HL-60 (cell line): ENCODE measurements around the gene ZNF254.

Experiments used
- DNase-seq, 2 experiments: peaks; one replicate each; pipeline ENCODE4 v3.0.0-alpha.2; 2010 to 2020; ENCODE audit warnings: low read depth in 1 of 2, low spot score in 1 of 2
- H3K27ac ChIP-seq: fragments of 250-450 bp; sonication (Bioruptor Pico); replicated peaks from 2 replicates; pipeline ENCODE4 v1.5.1; 2020; ENCODE audit warnings: mild to moderate bottlenecking, moderate library complexity
- H3K27me3 ChIP-seq: fragments of 250-450 bp; sonication (Bioruptor Pico); 2 replicates; pipeline ENCODE4 v1.5.1; 2021; ENCODE audit warnings: mild to moderate bottlenecking, moderate library complexity; ENCODE audit not compliant: insufficient read depth, poor library complexity, severe bottlenecking
- H3K4me3 ChIP-seq: replicated peaks from 2 replicates; pipeline ENCODE4 v1.5.1; 2011; ENCODE audit warnings: mild to moderate bottlenecking, control low read depth, low read length; ENCODE audit not compliant: insufficient read depth
- GABPA ChIP-seq: IDR thresholded peaks from 2 replicates; pipeline ENCODE4 v1.6.1; 2012; ENCODE audit warnings: low read depth
- POLR2AphosphoS5 ChIP-seq: IDR thresholded peaks from 2 replicates; pipeline ENCODE4 v1.6.1; 2012; ENCODE audit warnings: low read depth
- SPI1 ChIP-seq: IDR thresholded peaks from 2 replicates; pipeline ENCODE4 v1.6.1; 2012; ENCODE audit warnings: low read depth, mild to moderate bottlenecking, borderline replicate concordance
- TF ChIP-seq, protein P1 (sequence below): IDR thresholded peaks from one replicate; pipeline ENCODE4 v1.5.1; 2011; ENCODE audit warnings: low read length, control low read depth, inconsistent platforms; ENCODE audit not compliant: insufficient read depth
- TF ChIP-seq, protein P2 (sequence below): IDR thresholded peaks from 2 replicates; pipeline ENCODE4 v1.6.1; 2012; ENCODE audit warnings: low read depth; ENCODE audit not compliant: insufficient replicate concordance

The ZNF254 gene

DNA sequence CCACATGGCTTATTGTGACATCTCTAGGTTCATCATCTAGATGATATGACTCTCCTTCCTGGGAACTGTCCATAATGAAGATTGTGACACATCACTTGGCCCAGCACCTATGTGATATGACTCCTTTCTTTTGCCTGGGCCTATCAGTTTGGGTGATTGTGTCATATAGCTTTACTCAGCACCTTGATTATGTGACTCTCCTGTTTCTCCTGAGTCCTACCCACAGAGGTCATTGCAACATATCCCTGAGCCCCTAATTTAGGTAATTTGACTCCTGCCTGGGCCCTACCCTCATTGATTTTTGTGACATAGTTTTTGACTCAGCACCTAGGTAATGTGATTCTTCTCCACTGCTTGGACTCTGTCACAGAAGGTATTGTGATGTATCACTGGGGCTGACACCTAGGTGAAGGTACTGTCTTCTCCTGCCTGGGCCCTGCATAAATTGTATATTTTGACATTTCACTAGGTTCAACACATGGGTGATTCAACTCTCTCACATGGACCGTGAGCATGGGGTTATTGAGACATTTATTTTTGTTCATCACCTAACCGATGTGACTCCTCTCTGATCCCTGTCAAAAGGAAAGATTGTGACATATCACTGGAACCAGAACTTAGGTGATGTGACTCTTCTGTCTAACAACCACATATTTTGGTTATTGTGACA lies 26.2 kb upstream of the ZNF254 start:
- Histone ChIP-seq H3K27ac (no peak overlapping the region), H3K27me3 (no peaks in the 10 kb centered on the region), H3K4me3 (no peak overlapping the region)
- TF ChIP-seq, protein P1, sequence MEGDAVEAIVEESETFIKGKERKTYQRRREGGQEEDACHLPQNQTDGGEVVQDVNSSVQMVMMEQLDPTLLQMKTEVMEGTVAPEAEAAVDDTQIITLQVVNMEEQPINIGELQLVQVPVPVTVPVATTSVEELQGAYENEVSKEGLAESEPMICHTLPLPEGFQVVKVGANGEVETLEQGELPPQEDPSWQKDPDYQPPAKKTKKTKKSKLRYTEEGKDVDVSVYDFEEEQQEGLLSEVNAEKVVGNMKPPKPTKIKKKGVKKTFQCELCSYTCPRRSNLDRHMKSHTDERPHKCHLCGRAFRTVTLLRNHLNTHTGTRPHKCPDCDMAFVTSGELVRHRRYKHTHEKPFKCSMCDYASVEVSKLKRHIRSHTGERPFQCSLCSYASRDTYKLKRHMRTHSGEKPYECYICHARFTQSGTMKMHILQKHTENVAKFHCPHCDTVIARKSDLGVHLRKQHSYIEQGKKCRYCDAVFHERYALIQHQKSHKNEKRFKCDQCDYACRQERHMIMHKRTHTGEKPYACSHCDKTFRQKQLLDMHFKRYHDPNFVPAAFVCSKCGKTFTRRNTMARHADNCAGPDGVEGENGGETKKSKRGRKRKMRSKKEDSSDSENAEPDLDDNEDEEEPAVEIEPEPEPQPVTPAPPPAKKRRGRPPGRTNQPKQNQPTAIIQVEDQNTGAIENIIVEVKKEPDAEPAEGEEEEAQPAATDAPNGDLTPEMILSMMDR, result no peak
- no peak for TF ChIP-seq SPI1
- no peak for TF ChIP-seq GABPA
- TF ChIP-seq, protein P2, sequence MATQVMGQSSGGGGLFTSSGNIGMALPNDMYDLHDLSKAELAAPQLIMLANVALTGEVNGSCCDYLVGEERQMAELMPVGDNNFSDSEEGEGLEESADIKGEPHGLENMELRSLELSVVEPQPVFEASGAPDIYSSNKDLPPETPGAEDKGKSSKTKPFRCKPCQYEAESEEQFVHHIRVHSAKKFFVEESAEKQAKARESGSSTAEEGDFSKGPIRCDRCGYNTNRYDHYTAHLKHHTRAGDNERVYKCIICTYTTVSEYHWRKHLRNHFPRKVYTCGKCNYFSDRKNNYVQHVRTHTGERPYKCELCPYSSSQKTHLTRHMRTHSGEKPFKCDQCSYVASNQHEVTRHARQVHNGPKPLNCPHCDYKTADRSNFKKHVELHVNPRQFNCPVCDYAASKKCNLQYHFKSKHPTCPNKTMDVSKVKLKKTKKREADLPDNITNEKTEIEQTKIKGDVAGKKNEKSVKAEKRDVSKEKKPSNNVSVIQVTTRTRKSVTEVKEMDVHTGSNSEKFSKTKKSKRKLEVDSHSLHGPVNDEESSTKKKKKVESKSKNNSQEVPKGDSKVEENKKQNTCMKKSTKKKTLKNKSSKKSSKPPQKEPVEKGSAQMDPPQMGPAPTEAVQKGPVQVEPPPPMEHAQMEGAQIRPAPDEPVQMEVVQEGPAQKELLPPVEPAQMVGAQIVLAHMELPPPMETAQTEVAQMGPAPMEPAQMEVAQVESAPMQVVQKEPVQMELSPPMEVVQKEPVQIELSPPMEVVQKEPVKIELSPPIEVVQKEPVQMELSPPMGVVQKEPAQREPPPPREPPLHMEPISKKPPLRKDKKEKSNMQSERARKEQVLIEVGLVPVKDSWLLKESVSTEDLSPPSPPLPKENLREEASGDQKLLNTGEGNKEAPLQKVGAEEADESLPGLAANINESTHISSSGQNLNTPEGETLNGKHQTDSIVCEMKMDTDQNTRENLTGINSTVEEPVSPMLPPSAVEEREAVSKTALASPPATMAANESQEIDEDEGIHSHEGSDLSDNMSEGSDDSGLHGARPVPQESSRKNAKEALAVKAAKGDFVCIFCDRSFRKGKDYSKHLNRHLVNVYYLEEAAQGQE, result no peak
- no peak for TF ChIP-seq POLR2AphosphoS5
- no peak for DNase-seq

DNA sequence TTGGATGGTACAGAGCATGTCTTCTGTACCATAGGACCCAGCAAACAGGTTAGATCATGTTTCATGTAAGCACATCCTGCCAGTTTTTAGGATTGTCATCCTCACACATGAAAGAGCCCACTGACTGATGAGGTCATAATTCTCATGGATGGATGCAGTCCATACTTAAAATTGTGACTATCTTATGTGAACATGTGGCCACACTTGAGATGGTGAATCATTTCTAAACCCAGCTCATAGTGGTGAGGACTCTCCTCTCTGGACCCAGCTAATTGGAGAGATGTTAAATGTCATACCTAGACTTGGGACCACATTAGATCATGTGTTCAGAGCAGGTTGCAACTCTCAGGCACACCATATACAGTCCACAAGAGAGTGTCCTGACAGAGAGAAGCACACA lies 24.8 kb upstream of the ZNF254 start:
- TF ChIP-seq SPI1 (no peak), POLR2AphosphoS5 (no peak), GABPA (no peak)
- TF ChIP-seq, protein P1, result no peak
- TF ChIP-seq, protein P2, result no peak
- no peak overlapping the region for H3K4me3 ChIP-seq
- H3K27ac ChIP-seq, result no peak overlapping the region
- no peak for DNase-seq
- H3K27me3 ChIP-seq, result no peaks in the 10 kb centered on the region

DNA sequence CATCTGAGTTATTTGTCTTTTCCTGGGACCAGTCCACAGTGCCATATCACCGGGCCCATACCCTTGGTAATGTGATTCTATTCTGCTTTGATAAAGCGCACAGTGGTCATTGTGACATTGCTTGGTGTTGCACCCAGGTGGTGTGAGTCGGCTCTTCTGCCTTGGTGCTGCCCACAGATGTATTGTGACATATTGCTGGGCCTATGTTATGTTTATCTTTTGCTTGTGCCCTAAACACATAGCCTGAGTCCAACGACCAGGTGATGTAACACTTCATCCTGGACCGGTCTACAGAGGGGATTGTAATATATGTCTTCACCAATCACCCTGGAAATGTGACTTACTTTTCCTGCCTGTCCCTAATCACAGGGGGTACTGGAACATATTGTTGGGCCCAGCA lies 23.7 kb upstream of the ZNF254 start:
- no peak for DNase-seq
- H3K27ac ChIP-seq, result no peak overlapping the region
- no peak for TF ChIP-seq SPI1
- H3K4me3 ChIP-seq, result no peak overlapping the region
- no peaks in the 10 kb centered on the region for H3K27me3 ChIP-seq

DNA sequence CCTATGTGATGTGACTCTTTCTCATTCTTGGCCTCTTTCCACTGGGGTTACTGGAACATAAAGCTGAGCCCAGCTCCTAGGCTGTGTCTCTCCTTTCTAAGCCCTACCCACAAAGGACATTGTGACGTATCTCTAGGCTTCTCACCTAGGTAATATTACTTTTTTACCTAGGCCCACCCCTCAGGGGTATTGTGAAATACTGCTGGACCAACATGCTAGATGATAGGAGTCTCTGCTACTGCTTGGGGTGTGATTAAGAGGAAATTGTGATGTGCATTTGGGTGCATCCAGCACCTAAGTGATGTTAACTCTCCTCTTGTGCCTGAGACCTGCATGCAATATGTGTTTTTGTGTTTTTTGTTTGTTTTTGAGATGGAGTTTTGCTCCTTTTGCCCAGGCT lies 22.8 kb upstream of the ZNF254 start:
- TF ChIP-seq, protein P2, result no peak
- TF ChIP-seq, protein P1, result no peak
- TF ChIP-seq GABPA (no peak), POLR2AphosphoS5 (no peak), SPI1 (no peak)
- Histone ChIP-seq H3K27me3 (no peaks in the 10 kb centered on the region), H3K4me3 (no peak overlapping the region), H3K27ac (no peak overlapping the region)
- no peak for DNase-seq
